GM21528 (cell line): Measurements from ENCODE around the gene POLL.
"Not testable (repeated sequence)": the region's sequence is repeated elsewhere in the genome, so short reads cannot be mapped to it uniquely, and the experiment has no call there.

Source experiments
- ATAC-seq: cut with Tn5 transposase; IDR thresholded peaks from one replicate; pipeline ENCODE4 v1.9.1; 2021; ENCODE audit warnings: mild to moderate bottlenecking, moderate library complexity; ENCODE audit not compliant: unreplicated experiment, low FRiP score

Gene POLL

DNA sequence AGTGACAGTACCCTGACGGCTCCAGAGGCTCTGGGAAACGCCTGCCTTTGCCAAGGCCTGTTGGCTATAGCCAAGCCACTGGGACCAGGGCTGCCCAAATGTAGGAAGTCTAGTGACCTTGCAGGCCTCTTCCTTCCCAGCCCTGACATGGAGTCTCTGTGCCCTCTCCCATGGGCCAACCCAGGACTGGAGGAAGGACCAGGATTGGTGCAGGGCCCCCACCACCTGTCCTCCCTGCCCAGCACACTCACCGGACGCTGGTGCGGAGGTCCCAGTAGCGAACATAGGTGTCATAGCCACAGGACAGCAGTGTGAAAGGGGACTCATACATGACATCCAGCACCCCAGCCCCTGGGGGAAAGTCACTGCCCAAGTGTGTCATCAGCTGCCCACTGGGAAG lies 24.0 kb upstream of the POLL start:
- no peak for ATAC-seq

- ATAC-seq = no peak
These were observed 23.2 kb upstream of the POLL start for GRCh38 chr10:101611096-101611905.

DNA sequence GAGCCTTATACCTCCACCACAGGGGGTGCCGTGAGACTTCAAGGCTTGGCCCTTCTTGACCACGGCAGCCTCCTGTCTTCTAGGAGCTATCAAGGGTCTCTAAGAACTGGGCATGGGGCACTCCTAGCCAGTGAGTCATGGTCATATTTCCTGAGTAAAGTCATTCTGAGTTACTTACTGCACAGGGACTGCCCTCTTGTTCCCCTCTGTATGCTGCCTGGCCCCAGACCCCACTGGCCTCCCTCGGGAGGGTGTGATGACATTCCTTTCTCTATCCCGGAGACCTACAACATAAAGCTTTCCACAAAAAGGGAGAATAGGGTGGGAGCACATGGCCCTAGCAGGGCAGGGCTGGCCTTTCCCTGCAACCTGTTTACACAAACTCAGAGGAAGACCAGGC lies 21.4 kb upstream of the POLL start:
- ATAC-seq = no peak

- no peak for ATAC-seq
These were observed 19.1 kb upstream of the POLL start for GRCh38 chr10:101607124-101607523.

- ATAC-seq = no peak
These were observed 14.8 kb upstream of the POLL start for GRCh38 chr10:101602761-101603398.

DNA sequence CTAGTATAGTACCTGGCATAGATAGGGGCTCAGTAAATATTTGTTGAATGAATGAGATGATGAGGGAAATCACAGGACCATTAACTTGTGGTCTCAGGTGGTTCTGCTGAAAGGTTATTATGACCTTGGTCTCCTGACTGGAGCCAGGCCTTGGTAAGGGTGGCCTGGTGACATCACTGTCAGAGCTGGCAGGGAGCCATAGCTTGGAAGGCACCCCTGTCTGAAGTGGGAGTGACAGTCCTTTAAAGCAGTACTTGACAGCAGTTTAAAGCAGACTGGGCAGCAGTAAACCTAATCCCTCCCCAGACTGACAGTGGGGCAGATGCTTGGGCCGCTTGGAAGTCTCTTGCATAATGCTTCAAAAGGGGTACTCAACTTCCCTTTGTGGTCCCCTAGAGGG lies 13.5 kb upstream of the POLL start:
- ATAC-seq = no peak

GRCh38 chr10:101597091-101597900 lies 9.2 kb upstream of the POLL start:
- ATAC-seq = no peak

DNA sequence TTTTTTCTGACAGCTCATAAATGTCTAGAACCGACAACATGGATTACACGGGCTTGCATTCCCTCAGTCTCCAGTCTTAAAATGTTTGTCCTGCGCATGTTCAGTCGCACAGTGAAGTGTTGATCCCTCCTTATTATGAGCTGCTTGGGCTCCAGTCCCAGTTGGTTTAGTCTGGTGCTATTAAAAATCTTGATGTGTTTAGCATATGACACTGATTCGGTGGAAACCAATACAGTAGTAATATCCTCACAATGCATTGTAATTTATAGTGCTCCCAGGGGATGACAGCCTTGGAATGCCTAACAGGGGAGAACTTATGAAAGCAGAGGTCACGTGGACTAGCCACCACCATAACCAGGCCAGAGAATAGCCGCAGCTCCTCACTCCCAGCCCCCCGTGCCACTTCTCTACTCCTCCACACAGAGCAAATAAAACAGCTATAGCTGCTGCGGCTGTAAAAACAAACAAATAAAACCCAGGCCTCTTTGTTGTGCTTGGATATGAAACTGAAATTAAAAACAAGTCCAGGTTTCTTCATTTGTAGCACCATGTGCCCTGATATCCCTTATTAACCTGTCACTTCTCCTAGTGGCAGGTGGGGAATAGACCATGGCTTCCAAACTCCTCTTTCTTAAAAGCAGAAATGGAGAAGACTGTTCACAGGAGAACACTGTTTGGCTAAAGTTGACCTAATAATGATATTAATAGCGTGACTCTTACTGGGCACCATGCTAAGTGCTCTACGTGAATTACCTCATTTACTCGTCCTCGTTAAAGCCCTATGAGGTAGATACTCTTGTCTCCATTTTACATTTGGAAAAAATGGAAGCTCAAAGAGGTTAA lies 7.8 kb upstream of the POLL start:
- ATAC-seq = no peak

DNA sequence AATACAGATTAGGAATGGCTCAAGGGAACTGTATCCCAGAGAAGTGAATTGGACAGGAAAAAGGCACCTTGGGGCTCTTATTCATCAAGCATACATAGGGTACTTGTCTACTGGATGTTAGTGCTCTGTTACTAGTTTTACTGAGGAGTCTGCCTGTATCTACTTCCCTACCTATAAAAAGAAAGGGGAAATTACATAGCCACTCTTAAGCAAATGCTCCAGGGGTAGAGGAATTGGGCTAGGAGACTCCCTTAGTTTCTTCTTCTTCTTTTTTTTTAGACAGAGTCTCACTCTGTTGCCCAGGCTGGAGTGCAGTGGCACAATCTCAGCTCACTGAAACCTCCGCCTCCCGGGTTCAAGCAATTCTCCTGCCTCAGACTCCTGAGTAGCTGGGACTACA lies 5.3 kb upstream of the POLL start:
- ATAC-seq = not testable (repeated sequence)

GRCh38 chr10:101588879-101589278 lies 822 bp upstream of the POLL start:
- no peak for ATAC-seq

DNA sequence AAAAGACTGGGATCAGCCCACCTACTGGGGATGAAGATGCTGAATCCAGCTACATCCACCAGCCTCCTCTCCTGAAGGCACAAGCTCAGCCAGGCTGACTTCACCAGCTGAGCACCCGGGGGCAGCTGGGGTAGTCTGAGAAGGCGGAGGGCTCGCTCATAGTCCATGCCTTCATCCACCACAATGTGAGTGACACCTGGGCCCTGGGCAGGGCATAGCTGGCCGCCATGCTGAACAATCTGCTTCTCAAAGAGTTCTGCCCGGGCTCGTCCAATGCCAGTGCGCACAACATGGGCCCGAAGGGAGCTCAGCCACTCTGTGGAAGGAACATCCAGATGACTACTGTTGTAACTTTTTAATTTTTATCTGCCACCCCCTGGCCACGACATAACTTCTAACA lies 2.2 kb downstream of the POLL start:
- no peak for ATAC-seq

DNA sequence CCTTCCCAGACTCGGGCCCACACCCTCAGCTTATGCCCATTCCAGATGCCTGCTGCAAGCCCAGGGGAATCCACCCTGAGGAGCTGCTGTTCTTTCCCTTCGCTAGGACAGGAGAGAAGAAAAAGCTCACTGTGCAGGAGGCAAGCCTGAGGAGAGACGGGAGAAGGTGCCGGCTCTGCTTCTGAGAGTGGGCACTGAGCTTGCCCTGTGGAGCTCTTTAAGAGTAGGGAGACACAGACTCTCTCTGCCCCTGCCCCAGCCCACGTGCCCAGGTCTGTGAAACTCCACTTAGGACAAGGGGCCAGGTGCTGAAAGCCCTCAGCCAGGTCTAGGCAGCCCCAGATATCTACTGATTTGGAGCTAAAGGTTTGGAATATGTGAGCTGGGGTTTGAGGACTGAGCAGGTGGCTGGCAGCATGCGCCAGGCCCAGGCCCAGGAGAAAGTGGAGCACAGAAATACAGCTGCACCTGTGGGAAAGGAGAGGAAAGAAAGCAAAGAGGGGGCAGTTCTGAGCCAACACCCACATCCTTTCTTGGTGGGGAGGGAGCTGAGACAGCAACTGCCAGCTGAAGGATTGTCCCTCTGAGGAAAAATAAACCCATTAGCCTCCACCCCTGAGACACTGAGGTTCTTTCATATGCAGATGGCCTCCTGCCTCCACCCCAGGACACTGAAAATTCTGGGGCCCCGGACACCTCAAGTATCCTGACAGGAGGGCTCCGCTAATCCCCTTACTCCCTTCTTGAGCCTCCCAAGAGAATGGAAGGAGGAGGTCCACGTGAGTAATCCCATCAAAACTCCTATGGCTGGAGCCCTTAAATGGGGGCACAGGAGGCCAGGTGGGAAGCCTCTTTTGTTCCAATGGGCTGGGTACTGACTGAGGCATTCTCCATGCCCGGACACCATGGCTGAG lies 7.3 kb downstream of the POLL start:
- ATAC-seq = no peak

DNA sequence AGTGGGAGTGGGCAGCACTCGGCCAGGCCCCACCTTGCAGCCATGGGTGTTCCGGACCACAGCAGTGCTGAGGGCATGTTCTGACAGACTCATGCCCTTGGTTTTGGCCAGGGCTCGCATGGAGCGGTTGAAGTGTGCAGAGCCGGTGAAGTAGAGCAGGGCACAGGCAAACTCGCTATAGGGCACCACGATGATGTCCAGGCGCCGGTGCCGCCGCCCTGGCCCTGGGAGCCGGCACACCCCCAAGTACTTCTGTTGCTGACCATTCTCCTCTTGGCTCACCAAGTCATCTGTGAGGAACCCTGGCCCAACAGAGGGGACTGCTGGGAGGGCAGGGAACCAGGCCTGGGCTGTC lies 8.6 kb downstream of the POLL start:
- ATAC-seq = no peak

DNA sequence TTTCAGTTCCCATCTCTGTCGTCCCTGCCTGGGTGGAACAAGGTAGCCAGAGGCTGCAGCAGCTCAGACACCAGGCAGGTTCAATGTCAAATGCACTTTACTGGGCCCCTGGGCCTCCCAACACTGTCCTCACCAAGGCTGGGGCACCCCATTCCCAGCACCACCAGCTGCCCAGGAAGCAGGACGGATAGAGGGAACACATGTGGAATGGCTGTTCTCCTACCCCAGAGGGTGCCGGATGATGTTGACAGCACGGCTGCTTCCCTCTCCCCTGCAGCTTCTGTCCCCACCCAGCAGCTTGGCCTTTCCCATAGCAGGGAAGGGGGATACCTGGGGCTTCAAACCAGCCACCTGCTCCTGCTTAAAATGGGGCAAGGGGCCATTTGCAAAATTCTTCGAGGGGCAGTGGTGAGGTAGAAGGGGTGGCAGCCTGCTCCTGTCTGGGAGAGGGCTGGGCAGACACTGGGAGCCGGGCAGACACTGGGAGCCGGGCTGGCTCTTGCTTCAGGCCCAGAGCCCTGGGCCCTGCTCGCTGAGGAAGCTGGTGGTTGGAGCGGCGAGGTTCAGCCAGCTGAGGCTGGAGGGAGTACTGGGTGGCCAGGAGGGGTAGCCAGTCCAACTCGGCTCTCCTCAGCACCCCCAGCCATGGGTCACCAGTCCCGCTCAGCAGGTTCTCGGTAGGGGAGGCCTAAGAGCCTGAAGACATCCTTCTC lies 9.1 kb downstream of the POLL start:
- no peak for ATAC-seq

GRCh38 chr10:101578192-101578591 lies 9.9 kb downstream of the POLL start:
- ATAC-seq = no peak

- no peak for ATAC-seq
These were observed 10.8 kb downstream of the POLL start for GRCh38 chr10:101577121-101577871.

DNA sequence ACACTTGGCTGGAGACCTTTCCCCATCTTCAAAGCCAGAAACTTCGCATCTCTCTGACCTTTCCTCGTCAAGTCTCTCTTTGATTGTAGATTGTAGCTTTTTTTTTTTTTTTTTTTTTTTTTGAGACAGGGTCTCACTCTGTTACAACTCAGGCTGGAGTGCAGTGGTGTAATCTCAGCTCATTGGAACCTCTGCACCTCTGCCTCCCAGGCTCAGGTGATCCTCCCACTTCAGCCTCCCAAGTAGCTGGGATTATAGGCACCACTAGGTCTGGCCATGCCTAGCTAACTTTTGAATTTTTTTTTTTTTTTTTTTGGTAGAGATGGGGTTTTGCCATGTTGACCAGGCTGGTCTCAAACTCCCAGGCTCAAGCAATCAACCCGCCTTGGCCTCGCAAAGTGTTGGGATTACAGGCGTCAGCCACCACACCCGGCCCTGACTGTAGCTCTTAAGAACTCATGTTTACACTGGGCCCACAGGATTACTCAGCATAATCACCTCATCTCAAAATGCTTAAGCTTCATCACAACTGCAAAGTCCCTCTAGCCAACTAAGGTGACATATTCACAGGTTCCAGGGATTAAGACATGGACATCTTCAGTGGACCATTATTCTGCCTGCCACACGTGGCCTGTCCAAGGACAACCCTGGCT lies 11.7 kb downstream of the POLL start:
- ATAC-seq = no peak
